Fibroblast of the aortic adventitia (primary cell): ENCODE measurements around the gene CCNQ. TPM values are rescaled to one million over a fixed set of nuclear protein-coding genes. Genes with fewer than 3 reads are reported as not detected.

Experiments used
- DNase-seq: peaks from one replicate; pipeline ENCODE4 v3.0.0-alpha.2; 2010; ENCODE audit warnings: low read depth
- H3K4me3 ChIP-seq: 2 replicates; pipeline ENCODE4 v1.5.1; 2011; ENCODE audit warnings: low read depth, mild to moderate bottlenecking, control low read depth, low read length, moderate library complexity
- total RNA-seq: library from RNA; depleted of rRNA; stranded (reverse); fragments of >200 nt; gene quantifications from 2 replicates; pipeline ENCODE4 v1.2.3, GENCODE V29; 2012; ENCODE audit warnings: low replicate concordance
- TF ChIP-seq, protein P1 (sequence below): IDR thresholded peaks from 2 replicates; pipeline ENCODE4 v1.5.1; 2011; ENCODE audit warnings: mild to moderate bottlenecking, low read length, control low read depth, inconsistent platforms; ENCODE audit not compliant: insufficient read depth

CCNQ gene
- total RNA-seq, 1 donor: 14.5 TPM

DNA sequence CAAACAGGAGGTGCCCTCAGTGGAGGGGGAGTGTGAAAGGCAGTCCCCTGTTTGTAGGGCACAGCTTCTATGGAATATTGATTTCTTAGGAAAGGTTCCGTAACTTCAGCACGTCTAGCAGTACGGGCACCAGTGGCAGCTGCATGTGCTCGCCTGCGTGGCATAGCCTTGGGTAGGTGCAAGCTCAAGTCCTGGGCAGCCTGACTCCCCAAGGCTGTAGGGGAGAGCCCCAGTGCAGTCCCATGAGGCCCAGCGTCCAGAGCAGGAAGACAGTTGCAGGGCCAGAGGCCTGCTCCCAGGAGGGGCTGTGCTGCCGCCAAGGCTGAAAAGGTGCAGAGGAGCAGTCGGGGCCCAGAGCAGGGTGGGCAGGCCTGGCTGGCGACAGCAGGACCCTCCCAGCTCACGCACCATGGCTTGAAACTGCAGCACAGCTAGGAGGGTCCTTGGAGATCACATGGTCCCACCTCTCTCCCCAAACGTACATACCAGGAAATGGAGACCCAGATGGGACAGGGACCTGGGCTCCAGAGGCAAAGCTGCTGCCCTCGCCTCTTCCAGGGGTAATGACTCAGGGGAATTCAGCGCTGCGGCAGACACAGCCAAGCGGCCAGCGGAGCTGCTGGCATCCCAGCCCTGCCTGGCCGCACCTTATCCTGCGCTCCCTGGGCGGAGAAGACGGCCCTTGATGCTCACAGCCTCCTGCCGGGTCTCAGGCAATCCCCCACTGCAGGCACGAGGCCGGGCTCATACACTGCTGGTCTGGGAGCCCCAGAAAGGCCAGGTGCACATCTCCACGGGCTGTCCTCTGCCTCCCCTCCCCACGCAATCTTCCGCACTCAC, 42.0 kb upstream of the CCNQ start:
- no peak overlapping the region for H3K4me3 ChIP-seq
- no peak for DNase-seq
- TF ChIP-seq, protein P1, sequence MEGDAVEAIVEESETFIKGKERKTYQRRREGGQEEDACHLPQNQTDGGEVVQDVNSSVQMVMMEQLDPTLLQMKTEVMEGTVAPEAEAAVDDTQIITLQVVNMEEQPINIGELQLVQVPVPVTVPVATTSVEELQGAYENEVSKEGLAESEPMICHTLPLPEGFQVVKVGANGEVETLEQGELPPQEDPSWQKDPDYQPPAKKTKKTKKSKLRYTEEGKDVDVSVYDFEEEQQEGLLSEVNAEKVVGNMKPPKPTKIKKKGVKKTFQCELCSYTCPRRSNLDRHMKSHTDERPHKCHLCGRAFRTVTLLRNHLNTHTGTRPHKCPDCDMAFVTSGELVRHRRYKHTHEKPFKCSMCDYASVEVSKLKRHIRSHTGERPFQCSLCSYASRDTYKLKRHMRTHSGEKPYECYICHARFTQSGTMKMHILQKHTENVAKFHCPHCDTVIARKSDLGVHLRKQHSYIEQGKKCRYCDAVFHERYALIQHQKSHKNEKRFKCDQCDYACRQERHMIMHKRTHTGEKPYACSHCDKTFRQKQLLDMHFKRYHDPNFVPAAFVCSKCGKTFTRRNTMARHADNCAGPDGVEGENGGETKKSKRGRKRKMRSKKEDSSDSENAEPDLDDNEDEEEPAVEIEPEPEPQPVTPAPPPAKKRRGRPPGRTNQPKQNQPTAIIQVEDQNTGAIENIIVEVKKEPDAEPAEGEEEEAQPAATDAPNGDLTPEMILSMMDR: no peak

DNA sequence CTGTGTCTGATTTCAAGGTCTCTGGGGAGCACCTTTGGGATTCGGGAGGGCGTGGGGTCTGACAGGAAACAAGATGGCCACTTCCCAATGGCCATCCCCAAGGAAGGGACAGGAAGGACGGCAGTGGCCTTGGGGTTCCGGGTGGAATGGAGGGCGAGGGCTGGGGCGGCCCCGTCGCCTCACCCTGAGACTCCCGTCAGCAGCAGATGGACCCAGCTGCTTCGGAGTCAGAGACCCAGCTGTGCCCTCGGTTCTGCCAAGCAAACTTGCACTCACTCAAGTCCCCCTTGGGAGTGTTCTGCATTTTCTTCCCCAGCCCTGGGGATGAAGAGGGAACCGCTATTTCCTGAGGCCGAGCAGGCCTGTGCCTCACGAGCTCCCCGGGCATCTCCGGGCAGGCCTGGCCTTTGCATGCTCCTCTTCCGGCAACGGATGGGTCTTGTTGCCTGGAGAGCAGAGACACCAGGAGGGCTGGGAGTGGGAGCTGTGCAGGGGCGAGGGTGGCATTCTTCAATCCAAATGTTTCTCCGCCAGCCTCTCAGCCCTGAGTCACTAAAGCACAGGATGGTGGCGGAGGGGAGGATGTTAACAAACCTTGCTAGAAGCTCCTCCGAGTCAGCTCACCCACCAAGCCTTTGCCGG, 41.2 kb upstream of the CCNQ start:
- TF ChIP-seq, protein P1: no peak
- DNase-seq: no peak
- H3K4me3 ChIP-seq: no peak overlapping the region

DNA sequence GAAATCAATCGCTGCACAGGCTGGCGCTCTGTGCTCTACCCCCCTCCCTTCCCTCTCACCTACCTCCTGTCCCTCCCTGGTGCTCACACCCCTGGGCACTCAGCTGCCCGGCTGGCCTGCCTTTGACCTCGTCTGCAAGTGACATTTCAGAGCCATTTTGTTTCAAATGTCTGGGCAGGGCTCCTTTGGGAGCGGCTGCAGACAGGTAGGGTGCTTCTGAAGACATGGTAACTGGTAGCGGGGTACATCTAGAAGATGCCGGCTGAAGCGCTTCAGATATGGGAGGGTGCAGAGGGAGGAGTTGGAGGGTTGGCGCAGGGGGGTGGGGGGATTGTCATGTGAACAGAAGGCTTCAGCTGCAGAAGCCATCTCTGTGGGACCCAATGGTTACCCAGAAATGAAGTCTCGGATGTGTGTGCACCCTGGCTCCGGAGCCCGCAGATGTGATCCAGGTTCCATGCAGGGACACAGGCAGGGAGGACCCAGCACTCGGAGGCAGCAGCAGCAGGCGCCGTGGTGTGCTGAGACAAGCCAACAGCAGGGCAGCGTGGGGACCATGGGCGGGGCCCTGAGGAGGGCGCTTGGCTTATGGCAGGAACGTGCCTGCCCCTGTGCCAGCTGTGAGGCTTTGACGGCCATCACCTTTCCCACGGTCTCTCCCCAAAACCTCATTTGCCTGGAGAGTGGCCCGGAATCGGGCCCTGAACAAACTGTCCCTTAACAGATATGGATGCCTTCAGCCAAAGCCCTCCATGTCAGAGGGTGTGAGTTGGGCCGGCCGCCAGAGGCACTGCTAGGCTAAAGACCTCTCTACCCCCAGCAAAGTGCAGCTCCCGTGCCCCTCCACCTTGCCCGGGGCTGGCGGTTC, 40.5 kb upstream of the CCNQ start:
- DNase-seq: no peak
- TF ChIP-seq, protein P1: no peak
- no peak overlapping the region for H3K4me3 ChIP-seq

DNA sequence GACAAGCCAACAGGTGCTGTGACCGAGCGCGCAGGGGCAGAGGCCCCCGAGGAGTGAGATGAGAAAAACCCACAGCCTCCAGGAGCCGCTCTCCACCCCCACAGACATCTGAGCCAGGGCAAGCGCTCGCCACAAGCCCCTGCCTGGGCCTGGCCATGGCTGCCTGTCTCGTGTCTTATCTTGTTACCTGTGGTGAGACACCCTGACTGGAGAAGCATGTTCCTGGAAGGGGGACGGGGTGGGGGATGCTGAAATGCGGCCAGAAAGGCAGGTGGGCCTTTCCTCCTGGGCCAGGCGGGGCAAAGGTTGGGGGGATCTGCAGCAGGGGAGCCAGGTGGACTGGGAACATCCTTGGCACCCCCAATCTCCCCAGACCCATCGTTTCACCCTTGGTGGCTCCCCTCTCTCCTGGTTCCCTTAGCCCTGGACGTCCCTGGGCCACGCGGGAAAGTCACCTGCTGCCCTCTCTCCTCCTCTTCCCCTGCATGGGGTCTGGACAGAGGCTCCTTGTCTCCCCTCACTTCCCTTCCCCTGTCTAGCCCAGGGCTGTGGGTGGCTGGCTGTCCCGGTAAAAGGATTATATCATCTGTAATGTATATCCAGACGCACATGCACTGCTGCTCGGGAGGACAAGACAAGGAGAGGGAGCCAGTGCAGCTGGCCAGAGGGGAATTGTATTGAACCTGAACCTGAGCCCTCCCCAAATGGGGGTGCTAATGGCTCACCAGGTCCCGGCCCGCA, 39.7 kb upstream of the CCNQ start:
- no peak overlapping the region for H3K4me3 ChIP-seq
- no peak for DNase-seq
- TF ChIP-seq, protein P1: no peak

DNA sequence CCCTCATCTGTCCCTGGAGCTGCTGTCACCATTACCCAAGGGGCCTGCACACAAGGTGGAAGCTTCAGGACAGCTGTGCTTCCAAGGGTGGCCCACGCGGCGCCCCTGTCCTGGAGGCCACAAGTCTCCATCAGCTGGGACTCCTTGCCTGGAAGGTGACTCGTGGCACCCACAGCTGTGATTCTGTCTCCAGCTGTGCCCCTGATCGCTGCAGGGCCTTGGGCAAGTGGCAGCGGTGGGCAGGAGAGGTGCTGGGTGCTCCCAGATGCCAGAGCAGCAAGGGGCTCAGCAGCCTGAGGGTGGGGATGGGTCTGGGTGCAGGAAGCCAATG, 39.1 kb upstream of the CCNQ start:
- TF ChIP-seq, protein P1: no peak
- DNase-seq: no peak
- H3K4me3 ChIP-seq: no peak overlapping the region
